DND-41 (cell line): ENCODE data around the gene UCHL5.

ENCODE experiments used
- ATAC-seq: fragments of 200-7000 bp; cut with Tn5 transposase; 3 replicates; pipeline ENCODE4 v1.9.1; 2021; ENCODE audit warnings: low read depth; ENCODE audit not compliant: insufficient read depth
- DNase-seq: peaks from one replicate; pipeline ENCODE4 v3.0.0-alpha.2; 2020
- H2AFZ ChIP-seq: 2 replicates; pipeline ENCODE4 v1.6.0; 2012; ENCODE audit warnings: low read depth, low read length
- H3K27ac ChIP-seq: 2 replicates; pipeline ENCODE4 v1.5.1; 2012; ENCODE audit warnings: low read length, inconsistent platforms
- H3K27me3 ChIP-seq: fragments of 200-600 bp; sonication (generic); 2 replicates; pipeline ENCODE4 v1.6.0; 2012; ENCODE audit warnings: low read length, mild to moderate bottlenecking, inconsistent platforms; ENCODE audit not compliant: insufficient read depth, poor library complexity
- H3K36me3 ChIP-seq: 2 replicates; pipeline ENCODE4 v1.5.1; 2012; ENCODE audit warnings: low read length, inconsistent platforms; ENCODE audit not compliant: insufficient read depth
- H3K4me1 ChIP-seq: 2 replicates; pipeline ENCODE4 v1.5.1; 2012; ENCODE audit warnings: mild to moderate bottlenecking, low read length; ENCODE audit not compliant: insufficient read depth
- H3K4me2 ChIP-seq: 2 replicates; pipeline ENCODE4 v1.6.0; 2012; ENCODE audit warnings: mild to moderate bottlenecking, moderate library complexity, low read length, inconsistent platforms; ENCODE audit not compliant: insufficient read depth
- H3K4me3 ChIP-seq, 2 experiments: fragments of 200-600 bp in 1 of 2; shearing (Covaris generic) in 1 of 2; 2 replicates each; pipeline ENCODE4 v1.5.1; 2012 to 2016; ENCODE audit warnings: inconsistent platforms in 2 of 2, low read length in 2 of 2, mild to moderate bottlenecking in 2 of 2, low read depth in 1 of 2, moderate library complexity in 1 of 2
- H3K79me2 ChIP-seq: 2 replicates; pipeline ENCODE4 v1.6.0; 2012; ENCODE audit warnings: low read length, inconsistent platforms; ENCODE audit not compliant: insufficient read depth
- H3K9ac ChIP-seq: 2 replicates; pipeline ENCODE4 v1.6.0; 2012; ENCODE audit warnings: low read depth, mild to moderate bottlenecking, inconsistent platforms, low read length, moderate library complexity
- H3K9me3 ChIP-seq: 2 replicates; pipeline ENCODE4 v1.5.1; 2012; ENCODE audit warnings: low read length, moderate library complexity, mild to moderate bottlenecking, inconsistent platforms; ENCODE audit not compliant: insufficient read depth, severe bottlenecking
- H4K20me1 ChIP-seq: 2 replicates; pipeline ENCODE4 v1.6.0; 2012; ENCODE audit warnings: low read length; ENCODE audit not compliant: insufficient read depth
- EZH2 ChIP-seq: IDR thresholded peaks from 3 replicates; pipeline ENCODE4 v1.6.1; 2012; ENCODE audit warnings: borderline replicate concordance, low read depth, mild to moderate bottlenecking, moderate library complexity, low read length, inconsistent platforms; ENCODE audit not compliant: severe bottlenecking
- TF ChIP-seq, protein P1 (sequence below): IDR thresholded peaks from 2 replicates; pipeline ENCODE4 v1.5.1; 2012; ENCODE audit warnings: borderline replicate concordance, low read length, moderate library complexity, mild to moderate bottlenecking; ENCODE audit not compliant: poor library complexity, severe bottlenecking; ENCODE audit errors: extremely low read depth

Gene UCHL5

DNA sequence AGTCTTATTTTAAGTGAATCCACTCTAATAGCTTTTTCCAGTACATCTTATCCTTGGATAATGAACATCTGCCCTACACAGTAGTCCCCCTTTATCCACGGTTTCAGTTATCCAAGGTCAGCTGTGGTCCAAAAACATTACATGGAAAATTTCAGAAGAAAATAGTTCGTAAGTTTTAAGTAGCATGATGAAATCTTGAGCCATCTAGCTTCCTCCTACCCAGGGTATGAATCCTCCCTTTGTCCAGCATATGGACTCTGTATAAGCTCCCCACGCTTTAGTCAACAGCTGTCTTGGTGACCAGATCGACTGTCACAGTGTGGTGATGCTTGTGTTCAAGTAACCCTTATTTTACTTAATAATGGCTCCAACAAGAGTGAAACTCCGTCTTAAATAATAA, 43.5 kb upstream of the UCHL5 start:
- no peak for ATAC-seq
- peaks cover 15% of the 10 kb centered on the region for H3K79me2 ChIP-seq
- H3K9ac ChIP-seq = no peak overlapping the region
- H3K4me3 ChIP-seq = no peak overlapping the region
- DNase-seq = no peak
- H4K20me1 ChIP-seq = no peaks in the 10 kb centered on the region
- peaks cover 19% of the 10 kb centered on the region for H3K36me3 ChIP-seq
- peaks cover 5% of the 10 kb centered on the region for H3K27me3 ChIP-seq
- H3K4me1 ChIP-seq = peaks cover 22% of the 10 kb centered on the region
- H2AFZ ChIP-seq = no peak overlapping the region
- TF ChIP-seq EZH2 = no peak
- TF ChIP-seq, protein P1, sequence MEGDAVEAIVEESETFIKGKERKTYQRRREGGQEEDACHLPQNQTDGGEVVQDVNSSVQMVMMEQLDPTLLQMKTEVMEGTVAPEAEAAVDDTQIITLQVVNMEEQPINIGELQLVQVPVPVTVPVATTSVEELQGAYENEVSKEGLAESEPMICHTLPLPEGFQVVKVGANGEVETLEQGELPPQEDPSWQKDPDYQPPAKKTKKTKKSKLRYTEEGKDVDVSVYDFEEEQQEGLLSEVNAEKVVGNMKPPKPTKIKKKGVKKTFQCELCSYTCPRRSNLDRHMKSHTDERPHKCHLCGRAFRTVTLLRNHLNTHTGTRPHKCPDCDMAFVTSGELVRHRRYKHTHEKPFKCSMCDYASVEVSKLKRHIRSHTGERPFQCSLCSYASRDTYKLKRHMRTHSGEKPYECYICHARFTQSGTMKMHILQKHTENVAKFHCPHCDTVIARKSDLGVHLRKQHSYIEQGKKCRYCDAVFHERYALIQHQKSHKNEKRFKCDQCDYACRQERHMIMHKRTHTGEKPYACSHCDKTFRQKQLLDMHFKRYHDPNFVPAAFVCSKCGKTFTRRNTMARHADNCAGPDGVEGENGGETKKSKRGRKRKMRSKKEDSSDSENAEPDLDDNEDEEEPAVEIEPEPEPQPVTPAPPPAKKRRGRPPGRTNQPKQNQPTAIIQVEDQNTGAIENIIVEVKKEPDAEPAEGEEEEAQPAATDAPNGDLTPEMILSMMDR = no peak
- H3K9me3 ChIP-seq = no peaks in the 10 kb centered on the region
- peak overlapping the region; percentile 4; the same call in 1 of the 2 replicates for H3K4me2 ChIP-seq
- no peak overlapping the region for H3K27ac ChIP-seq

DNA sequence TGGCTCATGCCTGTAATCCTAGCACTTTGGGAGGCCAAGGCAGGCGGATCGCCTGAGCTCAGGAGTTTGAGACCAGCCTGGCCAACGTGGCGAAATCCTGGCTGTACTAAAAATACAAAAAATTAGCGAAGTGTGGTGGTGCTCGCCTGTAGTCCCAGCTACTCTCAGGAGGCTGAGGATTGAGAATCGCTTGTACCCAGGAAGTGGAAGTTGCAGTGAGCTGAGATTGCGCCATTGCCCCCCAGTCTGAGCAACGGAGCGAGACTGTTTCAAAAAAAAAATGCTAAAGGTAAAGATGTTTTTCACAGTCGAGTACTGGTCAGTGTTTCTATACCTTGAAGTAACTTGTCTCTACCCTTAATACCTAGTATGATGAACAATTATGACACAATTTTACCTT, 35.0 kb upstream of the UCHL5 start:
- Histone ChIP-seq H3K27ac (no peak overlapping the region), H3K4me1 (no peaks in the 10 kb centered on the region), H4K20me1 (no peaks in the 10 kb centered on the region), H3K4me2 (no peak overlapping the region), H3K27me3 (no peaks in the 10 kb centered on the region), H3K36me3 (peaks cover 41% of the 10 kb centered on the region), H3K79me2 (no peaks in the 10 kb centered on the region), H3K9ac (no peak overlapping the region), H2AFZ (no peak overlapping the region), H3K9me3 (no peaks in the 10 kb centered on the region), H3K4me3 (no peak overlapping the region)
- no peak for ATAC-seq
- TF ChIP-seq EZH2 = no peak
- TF ChIP-seq, protein P1 = no peak
- DNase-seq = no peak

GRCh38 chr1:193090865-193091264, 31.7 kb upstream of the UCHL5 start:
- no peak overlapping the region for H3K4me3 ChIP-seq
- H2AFZ ChIP-seq = no peak overlapping the region
- H3K27ac ChIP-seq = no peak overlapping the region
- no peaks in the 10 kb centered on the region for H3K79me2 ChIP-seq
- H4K20me1 ChIP-seq = no peaks in the 10 kb centered on the region
- H3K9me3 ChIP-seq = no peaks in the 10 kb centered on the region
- H3K9ac ChIP-seq = no peak overlapping the region
- no peak for ATAC-seq
- no peaks in the 10 kb centered on the region for H3K27me3 ChIP-seq
- H3K4me2 ChIP-seq = no peak overlapping the region
- peaks cover 38% of the 10 kb centered on the region for H3K36me3 ChIP-seq
- H3K4me1 ChIP-seq = no peaks in the 10 kb centered on the region
- no peak for DNase-seq
- TF ChIP-seq, protein P1 = no peak

- Histone ChIP-seq H3K4me2 (no peak overlapping the region), H3K9ac (no peak overlapping the region), H3K27ac (no peak overlapping the region), H3K4me3 (no peak overlapping the region), H3K36me3 (peaks cover 39% of the 10 kb centered on the region), H3K9me3 (no peaks in the 10 kb centered on the region), H3K27me3 (no peaks in the 10 kb centered on the region), H4K20me1 (no peaks in the 10 kb centered on the region), H2AFZ (no peak overlapping the region), H3K79me2 (no peaks in the 10 kb centered on the region), H3K4me1 (no peaks in the 10 kb centered on the region)
- TF ChIP-seq EZH2 = no peak
- TF ChIP-seq, protein P1 = no peak
- DNase-seq (no peak), ATAC-seq (no peak)
Measured at GRCh38 chr1:193087893-193088292, 28.7 kb upstream of the UCHL5 start.
